Left forelimb (tissue), 1 donor: ENCODE measurements around the gene C21orf91.

Source experiments
- DNase-seq: peaks from one replicate; pipeline ENCODE4 v3.0.0-alpha.2; 2018; ENCODE audit warnings: low spot score

C21orf91 gene

DNA sequence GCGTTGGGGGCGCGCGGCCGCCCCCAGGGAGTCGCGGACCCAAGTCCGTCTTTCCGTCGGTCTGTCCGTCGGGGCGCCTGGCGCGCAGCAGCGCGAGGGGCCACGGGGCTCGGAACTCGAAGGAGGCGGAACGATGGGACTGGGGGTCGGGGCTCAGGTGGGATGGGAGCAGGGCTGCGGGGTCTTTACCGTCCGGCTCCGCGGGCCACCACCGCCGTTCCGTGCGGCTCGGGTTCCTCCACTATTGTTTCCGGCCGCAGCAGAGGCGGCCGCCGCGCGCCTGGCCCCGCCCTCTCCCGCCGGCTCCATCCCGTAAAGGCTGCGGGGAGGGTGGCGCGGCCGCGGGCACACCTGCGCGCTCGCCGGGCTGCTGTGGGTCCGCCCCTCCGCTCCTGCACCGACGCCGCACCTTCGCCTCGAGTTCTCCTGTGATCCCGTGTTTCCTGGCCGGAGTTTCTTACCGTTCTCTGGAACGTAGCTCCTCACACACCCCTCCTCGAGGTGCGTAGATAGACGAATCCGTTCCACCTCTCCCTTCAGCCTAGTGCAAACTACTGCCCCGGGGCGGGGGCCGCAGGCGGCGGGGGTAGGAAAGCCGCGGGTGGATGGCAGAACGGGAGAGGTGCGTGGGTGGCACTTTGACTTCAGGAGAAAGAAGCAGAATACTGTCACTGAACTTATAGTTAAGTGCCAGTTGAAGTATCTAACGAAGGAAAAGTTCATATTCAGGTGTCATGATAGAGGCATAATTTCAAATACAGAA, at the start of gene C21orf91:
Gene C21orf91, minus strand, starts transcription at position 243 of the 763 bp plus-strand sequence. CDS start 1,038 bp downstream, outside the sequence.
- DNase-seq, result peak; percentile 93

DNA sequence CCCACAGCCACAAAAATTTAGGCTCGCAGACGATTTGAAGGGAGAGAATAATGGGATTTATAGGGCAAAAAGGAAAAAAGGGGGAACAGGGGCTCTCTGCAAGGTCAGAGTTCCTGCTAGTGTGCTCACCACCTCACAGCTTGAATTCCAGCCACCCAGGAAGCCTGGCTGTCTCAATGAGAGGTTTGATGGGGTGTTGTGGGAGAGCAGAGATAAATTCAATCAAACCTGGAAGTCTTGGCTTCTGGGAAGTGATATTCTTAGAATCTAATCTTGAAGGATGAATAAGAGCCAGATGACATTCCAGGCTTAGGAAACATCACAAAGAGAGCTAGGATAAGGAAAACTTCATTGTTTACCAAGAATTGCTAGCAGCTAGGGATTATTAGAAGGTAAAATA, 47.4 kb upstream of the C21orf91 start:
- DNase-seq, result no peak

GRCh38 chr21:17859661-17860060, 40.5 kb upstream of the C21orf91 start:
- DNase-seq, result no peak

DNA sequence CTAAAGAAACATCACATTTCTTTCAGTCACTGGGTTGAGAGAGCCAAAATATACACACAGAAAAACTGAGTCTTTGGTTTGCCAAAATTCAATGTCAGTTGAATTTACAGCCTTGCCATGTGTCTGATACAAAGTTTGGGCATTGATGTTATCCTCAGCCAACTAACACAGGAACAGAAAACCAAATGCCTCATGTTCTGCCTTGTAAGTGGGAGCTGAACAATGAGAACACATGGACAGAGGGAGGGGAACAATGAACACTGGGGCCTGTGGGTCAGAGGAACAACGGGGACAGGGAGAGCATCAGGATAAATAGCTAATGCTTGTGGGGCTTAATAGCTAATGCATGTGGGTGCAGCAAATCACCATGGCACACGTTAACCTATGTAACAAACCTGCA, 39.6 kb upstream of the C21orf91 start:
- DNase-seq, result no peak

GRCh38 chr21:17854745-17855144, 35.6 kb upstream of the C21orf91 start:
- DNase-seq, result no peak

- DNase-seq, result no peak
Measured at GRCh38 chr21:17853393-17854275, 34.5 kb upstream of the C21orf91 start.

- DNase-seq, result no peak
Measured at GRCh38 chr21:17848228-17848627, 29.1 kb upstream of the C21orf91 start.

- DNase-seq, result no peak
Measured at GRCh38 chr21:17841103-17841502, 21.9 kb upstream of the C21orf91 start.

- no peak for DNase-seq
Measured at GRCh38 chr21:17834639-17835354, 15.6 kb upstream of the C21orf91 start.

DNA sequence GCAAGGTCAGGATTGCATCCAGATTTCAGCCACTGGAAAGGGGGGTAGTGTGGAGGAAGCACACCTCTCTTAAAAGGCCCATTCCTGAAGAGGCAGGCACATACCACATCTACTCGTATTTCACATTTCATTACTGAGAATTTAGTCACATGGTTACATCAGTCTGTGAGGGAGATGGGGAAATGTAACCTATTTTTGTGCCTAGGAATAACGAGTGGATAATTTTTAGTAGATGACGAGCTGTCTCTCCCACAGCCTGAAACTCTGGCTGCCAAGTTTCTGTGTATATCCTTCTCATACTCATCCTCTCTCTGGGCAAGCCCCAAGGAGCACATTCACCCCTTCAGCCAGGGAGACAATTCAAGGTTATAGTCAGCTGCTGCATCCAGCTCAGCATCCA, 10.3 kb upstream of the C21orf91 start:
- no peak for DNase-seq

GRCh38 chr21:17828223-17828622, 9.1 kb upstream of the C21orf91 start:
- no peak for DNase-seq

GRCh38 chr21:17823846-17824245, 4.7 kb upstream of the C21orf91 start:
- DNase-seq, result no peak

DNA sequence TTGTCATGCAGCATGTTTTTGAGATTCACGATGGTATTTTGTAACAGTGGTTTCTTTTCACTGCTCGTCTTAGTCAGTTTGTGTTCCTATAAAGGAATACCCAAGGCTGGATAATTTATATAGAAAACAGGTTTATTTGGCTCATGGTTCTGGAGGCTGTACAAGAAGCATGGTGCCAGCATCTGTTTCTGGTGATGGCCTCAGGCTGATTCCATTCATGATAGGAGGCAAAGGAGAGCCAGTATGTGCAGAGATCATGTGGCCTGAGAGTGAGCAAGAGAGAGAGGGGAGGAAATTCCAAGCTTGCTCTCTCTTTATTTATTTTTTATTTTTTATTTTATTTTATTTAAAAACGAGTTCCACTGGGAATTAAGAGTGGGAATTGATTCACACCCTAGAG, 2.0 kb upstream of the C21orf91 start:
- DNase-seq, result no peak

- DNase-seq, result no peak
Measured at GRCh38 chr21:17819877-17820229, 697 bp upstream of the C21orf91 start.

DNA sequence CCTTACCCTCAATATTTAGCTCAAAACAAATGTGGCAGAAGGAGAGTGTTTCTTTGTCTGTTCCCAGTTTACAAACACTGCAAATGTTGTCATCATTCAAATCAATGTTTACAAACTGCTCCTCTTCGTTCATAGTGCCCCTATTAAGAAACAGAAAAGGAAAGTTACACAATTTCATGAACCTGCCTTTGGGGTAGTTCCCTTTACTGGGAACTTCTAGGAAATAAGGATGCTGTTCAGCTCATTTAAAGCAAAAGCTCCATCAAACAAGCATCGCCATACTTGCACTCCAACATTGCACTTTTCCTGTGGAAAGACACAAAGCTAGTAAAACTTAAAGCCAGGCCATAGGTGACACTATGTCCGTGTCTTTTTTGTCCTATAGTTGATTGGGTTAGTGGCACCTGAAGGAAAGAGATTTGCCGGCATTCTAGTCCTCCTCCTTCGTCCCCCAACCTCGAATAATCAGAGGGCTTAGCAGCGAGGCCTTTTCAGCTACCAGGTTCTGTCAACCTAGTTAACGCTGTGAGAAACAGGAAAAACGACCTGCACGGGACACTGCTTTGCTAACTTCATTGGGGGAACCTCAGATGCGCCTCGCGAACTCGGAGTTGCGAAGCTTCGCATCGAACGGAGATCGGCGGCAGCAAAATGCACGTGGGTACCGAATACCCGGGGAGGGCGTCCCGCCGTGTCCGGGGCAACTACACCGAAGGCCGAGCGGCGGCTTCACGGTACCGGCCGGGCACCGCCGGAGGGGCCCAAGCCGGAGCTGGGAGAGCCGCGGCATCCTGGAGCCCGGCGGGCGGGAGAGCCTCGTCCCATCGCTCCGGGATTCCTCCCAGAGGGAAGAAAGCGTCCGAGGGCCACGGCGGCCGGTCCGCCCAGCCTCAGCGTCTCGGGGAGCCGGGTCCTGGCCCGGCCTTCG, 706 bp downstream of the C21orf91 start:
- peak; percentile 73 for DNase-seq

GRCh38 chr21:17813353-17813752, 5.8 kb downstream of the C21orf91 start:
- DNase-seq, result no peak

GRCh38 chr21:17805966-17806365, 13.2 kb downstream of the C21orf91 start:
- no peak for DNase-seq

DNA sequence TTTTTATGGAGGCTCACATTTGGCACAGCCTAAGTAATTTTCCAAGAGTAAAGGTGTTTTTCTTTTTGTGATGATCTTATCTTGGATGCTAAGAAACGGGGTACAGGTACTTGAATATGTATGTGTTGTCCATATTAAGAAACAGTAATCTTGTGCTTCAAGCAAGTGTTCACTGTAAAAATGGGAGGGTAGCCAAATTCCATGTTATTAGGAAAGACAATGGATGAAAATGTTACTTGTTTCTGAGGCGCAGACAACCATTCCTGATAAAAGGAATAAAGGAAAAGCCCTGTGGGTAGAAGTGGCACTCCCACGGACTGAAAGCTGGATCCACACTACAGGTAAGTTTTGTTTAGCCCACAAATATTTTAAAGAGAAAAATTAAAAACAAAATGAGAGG, 15.6 kb downstream of the C21orf91 start:
- no peak for DNase-seq

DNA sequence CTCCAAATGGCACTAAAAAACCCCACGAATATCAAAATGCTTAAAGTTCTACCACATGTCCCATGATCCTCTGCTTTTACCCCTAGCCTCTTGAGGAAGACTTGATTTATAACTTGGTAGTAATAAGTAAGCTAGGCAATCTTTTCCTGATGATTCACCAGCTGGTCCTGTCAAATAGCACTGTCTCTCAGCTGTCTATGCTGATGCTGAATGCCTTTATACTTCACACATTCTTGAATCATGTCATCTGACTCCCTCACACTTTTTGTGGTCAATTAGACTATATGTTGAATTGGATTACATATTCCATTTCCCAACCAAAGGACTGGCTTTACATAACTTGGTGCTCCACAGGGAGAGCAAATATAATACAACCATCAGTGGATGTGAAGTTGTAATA, 16.6 kb downstream of the C21orf91 start:
- no peak for DNase-seq

GRCh38 chr21:17799414-17800164, 19.6 kb downstream of the C21orf91 start:
- no peak for DNase-seq

- DNase-seq, result no peak
Measured at GRCh38 chr21:17798796-17799195, 20.4 kb downstream of the C21orf91 start.
